Rectal smooth muscle tissue (tissue), 1 donor: ENCODE data around the gene RGL3.
A peak's percentile ranks its signal among the peaks of the same experiment; 100 is the strongest.
"Not testable (repeated sequence)": the region's sequence is repeated elsewhere in the genome, so short reads cannot be mapped to it uniquely, and the experiment has no call there.

Experiments
- H3K27ac ChIP-seq: one replicate; pipeline ENCODE4 v1.7.0; 2013; ENCODE audit warnings: low read depth, low read length, inconsistent platforms
- H3K27me3 ChIP-seq: one replicate; pipeline ENCODE4 v1.7.0; 2013; ENCODE audit warnings: low read length; ENCODE audit not compliant: control insufficient read depth, insufficient read depth
- H3K36me3 ChIP-seq: one replicate; pipeline ENCODE4 v1.7.0; 2013; ENCODE audit warnings: low read length; ENCODE audit not compliant: control insufficient read depth, insufficient read depth
- H3K4me1 ChIP-seq: one replicate; pipeline ENCODE4 v1.7.0; 2013; ENCODE audit warnings: low read length; ENCODE audit not compliant: control insufficient read depth, insufficient read depth
- H3K4me3 ChIP-seq: one replicate; pipeline ENCODE4 v1.7.0; 2013; ENCODE audit warnings: low read length
- H3K9ac ChIP-seq: one replicate; pipeline ENCODE4 v1.7.0; 2013; ENCODE audit warnings: low read length

The RGL3 gene

DNA sequence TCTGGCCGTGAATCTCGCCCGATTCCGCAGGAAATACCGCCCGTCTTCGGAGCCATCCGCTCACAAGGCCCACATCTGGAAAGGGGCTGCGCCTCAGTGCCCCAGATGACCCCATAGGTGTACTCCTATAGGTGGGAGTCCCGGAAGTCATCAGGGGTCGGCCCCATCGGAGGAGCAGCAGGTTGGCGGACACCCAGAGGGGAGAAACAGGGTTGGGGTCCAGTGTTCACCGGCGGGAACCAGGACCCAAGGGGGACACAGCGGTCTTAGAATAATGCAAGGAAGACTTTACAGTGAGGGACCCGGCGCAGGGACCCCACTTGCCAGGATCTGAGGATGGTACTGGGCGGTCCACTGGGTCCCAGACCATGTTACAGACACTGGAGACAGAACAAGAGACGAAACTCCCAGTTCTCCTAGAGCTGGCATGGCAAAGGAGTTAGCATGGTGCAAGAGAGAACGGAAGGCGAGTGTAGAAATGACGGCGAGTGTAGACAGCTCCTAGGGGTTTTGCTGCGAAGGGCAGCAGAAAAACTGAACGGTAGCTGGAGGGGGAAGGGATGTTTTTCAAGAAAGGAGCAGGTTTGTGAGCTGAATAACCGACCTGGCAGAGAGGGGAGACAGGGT is 4.2 kb upstream of the RGL3 start:
- H3K36me3 ChIP-seq = no peaks in the 10 kb centered on the region
- H3K27ac ChIP-seq = no peak overlapping the region
- peaks cover 40% of the 10 kb centered on the region for H3K27me3 ChIP-seq
- no peaks in the 10 kb centered on the region for H3K4me1 ChIP-seq
- H3K4me3 ChIP-seq = no peak overlapping the region
- H3K9ac ChIP-seq = no peak overlapping the region

DNA sequence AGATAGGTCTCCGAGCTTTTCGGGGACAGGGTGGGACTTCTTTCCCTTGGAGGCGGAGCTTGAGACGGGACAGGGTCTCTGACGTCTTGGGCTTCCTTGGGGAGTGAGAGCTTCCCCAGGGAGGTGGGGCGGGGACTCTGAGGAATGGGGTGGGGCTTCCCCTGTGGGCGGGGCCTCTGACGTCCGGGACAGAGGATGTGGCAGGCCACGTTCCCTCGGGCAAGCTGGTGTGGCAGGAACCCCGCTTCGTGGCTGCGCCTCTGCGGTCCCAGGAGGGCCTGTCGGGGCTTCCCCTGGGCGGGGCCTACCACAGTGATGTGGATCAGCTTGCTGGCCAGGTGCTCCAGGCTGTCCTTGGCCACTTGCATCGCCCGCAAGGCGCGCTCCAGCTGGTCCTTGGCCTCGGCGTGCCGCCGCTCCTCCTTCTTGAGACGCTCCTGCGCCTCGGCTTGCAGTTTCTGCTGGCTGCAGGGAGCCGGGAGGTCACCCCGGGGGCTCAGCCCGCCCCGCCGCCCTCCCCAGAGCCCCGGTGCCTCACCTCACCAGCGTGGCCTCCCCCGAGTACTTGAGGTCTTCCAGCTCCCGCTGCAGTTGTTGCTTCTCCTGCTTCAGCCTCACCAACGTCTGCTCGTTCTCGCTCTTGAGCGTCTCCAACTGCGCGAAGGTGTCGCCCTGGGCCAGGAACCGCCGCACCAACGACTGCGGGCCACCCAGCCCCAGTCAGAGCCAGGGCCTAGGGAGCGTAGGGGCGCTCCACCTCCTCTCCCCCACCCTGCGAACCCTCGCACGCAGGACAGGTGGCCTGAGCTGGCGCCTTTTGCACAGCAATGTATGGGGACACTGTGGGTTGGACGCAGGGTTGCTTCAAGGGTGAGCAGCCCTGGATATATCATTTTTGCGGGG is 3.3 kb upstream of the RGL3 start:
- H3K4me3 ChIP-seq = peak overlapping the region; percentile 55
- no peaks in the 10 kb centered on the region for H3K36me3 ChIP-seq
- H3K9ac ChIP-seq = no peak overlapping the region
- H3K27me3 ChIP-seq = peaks cover 43% of the 10 kb centered on the region
- no peak overlapping the region for H3K27ac ChIP-seq
- H3K4me1 ChIP-seq = no peaks in the 10 kb centered on the region

DNA sequence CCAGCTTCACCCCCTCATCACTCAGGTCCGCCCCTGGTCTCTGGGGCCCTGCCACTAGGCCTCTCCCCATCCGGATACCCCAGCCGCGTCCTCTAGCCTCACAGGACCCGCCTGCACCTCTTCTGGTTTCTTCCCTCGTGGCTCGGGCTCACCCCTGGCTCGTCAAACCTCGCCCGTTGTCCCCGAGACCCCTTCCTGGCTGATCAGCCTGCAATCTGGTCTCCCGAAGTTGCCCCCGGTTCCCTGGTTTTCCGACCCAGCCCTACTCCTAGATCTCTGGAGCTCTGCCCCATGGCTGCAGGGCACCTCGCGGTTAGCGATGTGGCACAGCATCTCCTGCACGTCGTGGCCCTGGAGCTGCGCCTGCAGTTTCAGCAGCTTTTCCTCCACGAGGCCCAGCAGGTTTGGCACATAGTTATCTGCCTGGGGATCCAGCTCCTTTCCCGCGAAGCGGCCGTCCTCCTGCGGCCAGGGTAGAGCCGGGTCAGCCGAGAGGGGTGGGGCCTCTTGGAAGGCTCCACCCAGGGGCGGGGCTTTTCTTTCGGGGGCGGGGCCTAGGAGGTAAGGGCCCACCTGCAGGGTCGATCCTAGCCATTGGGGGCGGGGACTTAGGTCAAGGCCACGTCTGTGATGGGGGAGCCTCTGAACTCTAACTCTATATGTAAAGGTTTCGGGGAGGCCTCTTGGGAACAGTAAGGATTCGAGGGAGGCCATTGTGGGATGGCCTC is 2.4 kb upstream of the RGL3 start:
- no peaks in the 10 kb centered on the region for H3K4me1 ChIP-seq

DNA sequence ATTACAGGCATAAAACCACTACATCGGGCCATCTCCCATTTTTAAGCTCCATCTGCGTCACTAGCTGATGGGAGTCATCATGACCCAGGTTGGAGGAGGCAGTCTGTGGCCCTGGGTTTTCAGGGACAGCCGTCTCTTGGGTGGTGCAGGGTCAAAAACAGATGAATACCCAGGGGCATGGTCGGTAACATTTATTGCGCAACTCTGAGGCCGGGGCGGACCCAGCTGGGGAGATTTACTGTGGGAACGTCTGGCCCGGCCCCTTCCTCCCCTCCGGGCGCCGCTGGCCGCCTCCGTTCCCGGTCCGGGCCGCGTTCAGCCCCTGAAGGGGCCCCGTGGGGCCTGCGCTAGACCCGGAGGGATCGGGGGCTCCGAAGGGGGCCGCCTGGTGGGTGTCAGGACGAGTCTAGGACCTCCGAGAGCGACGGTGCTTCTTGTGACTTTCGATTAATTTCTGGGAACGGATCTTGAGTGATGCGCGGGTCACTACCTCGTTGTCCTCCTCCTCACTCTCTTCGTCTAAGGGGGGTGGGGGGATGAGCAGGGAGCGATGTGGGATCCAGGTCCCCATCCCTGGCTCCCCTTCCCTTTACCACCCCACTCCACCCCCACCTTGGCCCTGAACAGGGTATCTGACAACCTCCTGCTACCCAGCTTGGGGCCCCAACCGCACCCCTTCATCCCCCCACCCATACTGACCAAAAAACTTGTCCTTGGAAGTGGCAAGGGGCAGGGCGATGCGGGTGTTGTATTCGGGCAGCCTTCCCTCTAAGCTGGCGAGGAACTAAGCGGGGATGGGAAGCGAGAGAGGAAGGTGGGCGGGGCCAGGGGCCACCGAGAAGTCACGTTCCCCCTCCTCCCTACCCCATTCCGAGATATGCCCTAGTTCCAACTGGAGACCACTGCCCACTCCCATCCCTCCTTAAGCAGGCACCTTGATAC is 1.6 kb upstream of the RGL3 start:
- Histone ChIP-seq H3K4me1 (no peaks in the 10 kb centered on the region), H3K9ac (no peak overlapping the region), H3K27me3 (peaks cover 43% of the 10 kb centered on the region), H3K4me3 (peak overlapping the region; percentile 22), H3K27ac (no peak overlapping the region), H3K36me3 (no peaks in the 10 kb centered on the region)

More for the DNA sequence above, 2.4 kb upstream of the RGL3 start:
- H3K9ac ChIP-seq = no peak overlapping the region
- H3K4me3 ChIP-seq = peak overlapping the region; percentile 24
- no peaks in the 10 kb centered on the region for H3K36me3 ChIP-seq
- peaks cover 43% of the 10 kb centered on the region for H3K27me3 ChIP-seq
- H3K27ac ChIP-seq = no peak overlapping the region

DNA sequence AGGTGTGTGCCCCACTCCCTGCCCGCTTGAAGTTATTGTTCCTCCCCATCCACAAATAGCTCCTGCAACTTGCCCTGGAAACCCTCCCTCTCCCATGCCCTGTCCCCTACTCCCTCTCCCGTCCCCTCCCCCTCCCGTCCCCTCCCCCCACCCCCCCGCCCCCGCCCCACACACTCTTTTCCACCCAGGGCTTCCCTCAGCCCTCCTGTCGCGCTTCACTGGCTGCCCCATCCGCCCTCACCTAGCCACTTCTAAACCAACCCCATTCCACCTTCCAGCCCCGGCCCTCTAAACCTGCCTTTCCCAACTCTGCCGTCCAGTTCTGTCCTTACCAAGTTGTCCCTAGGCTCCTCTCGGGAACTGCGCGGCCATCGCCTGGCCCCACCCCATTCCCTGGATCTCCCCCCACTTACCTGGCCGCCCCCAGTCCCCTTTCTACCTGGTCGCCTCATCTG is 993 bp downstream of the RGL3 start:
- H3K4me3 ChIP-seq = peak overlapping the region; percentile 58
- peaks cover 35% of the 10 kb centered on the region for H3K27me3 ChIP-seq
- no peak overlapping the region for H3K9ac ChIP-seq
- H3K36me3 ChIP-seq = no peaks in the 10 kb centered on the region
- no peaks in the 10 kb centered on the region for H3K4me1 ChIP-seq
- H3K27ac ChIP-seq = no peak overlapping the region

DNA sequence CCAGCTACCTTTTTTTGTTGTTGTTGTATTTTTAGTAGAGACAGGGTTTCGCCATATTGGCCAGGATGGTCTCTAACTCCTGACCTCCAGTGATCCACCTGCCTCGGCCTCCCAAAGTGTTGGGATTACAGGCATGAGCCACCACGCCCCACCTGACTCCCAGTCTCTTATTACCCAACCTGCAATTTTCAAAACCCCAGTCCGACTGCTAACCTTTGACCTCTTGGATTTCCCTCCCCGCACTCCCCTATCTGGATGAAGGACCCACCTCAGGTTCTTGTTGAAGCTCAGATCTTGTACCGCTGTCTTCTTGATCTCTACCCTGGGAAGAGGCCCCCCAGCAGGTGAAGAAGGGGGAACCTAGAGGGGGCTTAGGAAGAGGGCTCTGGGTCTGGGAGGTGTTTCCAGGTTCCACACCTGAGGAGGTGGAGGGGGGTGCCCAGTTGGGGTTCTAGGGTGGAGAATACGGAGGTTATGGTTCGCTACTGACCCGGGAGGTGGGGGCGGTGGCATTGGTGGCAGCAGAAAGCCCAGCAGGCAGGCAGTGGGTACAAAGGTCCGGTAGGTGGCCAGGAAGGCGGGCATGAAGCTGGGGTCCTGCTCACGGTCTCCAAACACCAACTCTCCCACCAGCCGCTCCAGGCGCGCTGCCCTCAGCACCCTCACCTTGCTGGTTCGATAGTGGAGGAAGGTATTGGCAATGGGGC is 2.6 kb downstream of the RGL3 start:
- Histone ChIP-seq H3K9ac (no peak overlapping the region), H3K27ac (no peak overlapping the region), H3K27me3 (peaks cover 25% of the 10 kb centered on the region), H3K4me3 (no peak overlapping the region), H3K36me3 (no peaks in the 10 kb centered on the region), H3K4me1 (no peaks in the 10 kb centered on the region)

DNA sequence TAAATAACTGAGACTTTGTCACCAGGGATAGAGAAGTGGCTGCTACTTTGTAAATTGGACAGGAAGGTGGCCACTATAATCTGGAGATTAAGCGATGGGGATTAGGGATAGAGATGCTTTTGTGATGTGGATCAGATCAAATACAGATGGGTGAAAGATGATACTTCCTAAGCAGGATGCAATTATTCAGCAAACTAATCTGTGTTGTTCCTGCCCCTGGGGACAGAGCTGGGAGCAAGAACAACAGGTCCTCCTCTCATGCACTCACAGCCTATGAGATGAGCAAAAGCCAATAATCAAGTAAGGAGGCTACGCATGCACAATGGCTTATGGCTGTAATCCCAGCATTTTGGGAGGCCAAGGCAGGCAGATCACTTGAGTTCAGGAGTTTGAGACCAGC is 4.6 kb downstream of the RGL3 start:
- Histone ChIP-seq H3K9ac (no peak overlapping the region), H3K4me3 (no peak overlapping the region), H3K27ac (no peak overlapping the region), H3K36me3 (no peaks in the 10 kb centered on the region), H3K4me1 (no peaks in the 10 kb centered on the region), H3K27me3 (peaks cover 11% of the 10 kb centered on the region)

DNA sequence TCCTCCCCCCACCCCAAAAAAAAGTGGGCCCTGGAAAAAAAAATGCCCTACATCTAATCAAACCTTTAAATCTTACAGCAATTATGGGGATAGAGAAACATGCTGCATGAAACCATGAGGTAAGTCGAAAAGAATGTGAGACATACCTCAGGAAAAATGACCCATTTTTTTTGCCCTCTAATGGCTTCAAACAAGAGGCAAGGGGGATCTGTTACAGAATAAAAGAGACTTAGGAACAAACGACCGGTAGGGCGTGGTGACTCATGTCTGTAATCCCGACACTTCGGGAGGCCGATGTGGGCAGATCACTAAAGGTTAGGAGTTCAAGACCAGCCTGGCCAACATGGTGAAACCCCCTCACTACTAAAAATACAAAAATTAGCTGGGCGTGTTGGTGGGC is 8.4 kb downstream of the RGL3 start:
- Histone ChIP-seq H3K9ac (no peak overlapping the region), H3K27ac (no peak overlapping the region), H3K36me3 (no peaks in the 10 kb centered on the region), H3K4me1 (no peaks in the 10 kb centered on the region), H3K27me3 (no peaks in the 10 kb centered on the region), H3K4me3 (no peak overlapping the region)

DNA sequence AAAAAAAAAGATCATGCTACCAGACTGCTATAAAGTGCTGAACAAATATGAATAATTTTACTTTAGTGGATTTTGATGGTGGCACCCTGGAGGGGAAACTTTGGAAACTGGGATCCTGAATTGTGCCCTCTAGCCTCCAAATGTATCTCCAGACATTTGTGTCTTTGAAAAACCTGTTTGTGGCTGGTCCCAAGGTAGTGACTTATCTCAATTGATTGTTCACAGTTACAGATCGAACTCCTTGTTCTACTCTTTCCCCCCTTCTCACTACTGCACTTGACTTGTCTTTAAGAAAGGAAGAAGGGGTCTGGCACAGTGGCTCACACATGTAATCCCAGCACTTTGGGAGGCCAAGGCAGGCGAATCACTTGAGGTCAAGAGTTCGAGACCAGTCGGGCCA is 10.5 kb downstream of the RGL3 start:
- H3K4me1 ChIP-seq = no peaks in the 10 kb centered on the region
- H3K27ac ChIP-seq = no peak overlapping the region
- H3K4me3 ChIP-seq = no peak overlapping the region
- H3K36me3 ChIP-seq = no peaks in the 10 kb centered on the region
- H3K27me3 ChIP-seq = no peaks in the 10 kb centered on the region
- no peak overlapping the region for H3K9ac ChIP-seq

DNA sequence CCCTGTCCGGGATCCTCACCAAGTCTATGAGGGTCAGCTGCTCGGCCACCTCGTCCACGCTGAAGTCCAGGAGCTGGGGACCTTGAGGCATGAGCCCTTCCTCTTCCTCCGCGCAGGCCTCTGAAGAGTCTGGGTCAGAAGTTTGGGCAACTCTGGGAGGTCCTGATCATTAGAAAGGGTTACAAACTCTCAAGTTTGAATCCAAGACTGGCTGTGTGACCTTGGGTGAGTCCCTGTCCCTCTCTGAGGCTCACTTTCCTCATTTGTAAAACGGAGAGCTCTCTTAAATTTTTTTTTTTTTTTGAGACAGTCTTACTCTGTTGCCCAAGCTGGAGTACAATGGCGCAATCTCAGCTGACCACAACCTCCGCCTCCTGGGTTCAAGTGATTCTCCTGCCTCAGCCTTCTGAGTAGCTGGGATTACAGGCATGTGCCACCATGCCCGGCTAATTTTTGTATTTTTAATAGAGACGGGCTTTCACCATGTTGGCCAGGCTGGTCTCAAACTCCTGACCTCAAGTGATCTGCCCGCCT is 12.3 kb downstream of the RGL3 start:
- not testable (repeated sequence) for H3K27ac ChIP-seq, H3K4me3 ChIP-seq, H3K27me3 ChIP-seq, H3K4me1 ChIP-seq, H3K36me3 ChIP-seq, H3K9ac ChIP-seq
